MCF 10A (cell line): Measurements from ENCODE around the gene GRAPL. TPM values are rescaled to one million over a fixed set of nuclear protein-coding genes. Genes with fewer than 3 reads are reported as not detected.
"Not testable (repeated sequence)": the region's sequence is repeated elsewhere in the genome, so short reads cannot be mapped to it uniquely, and the experiment has no call there.

Experiments used
- BruUV-seq: library from RNA; stranded (reverse); fragments of 400-500 nt; replicated peaks from 2 replicates; lab custom pipeline; 2021; lab: Mats Ljungman, UMichigan
- CTCF ChIA-PET: fragments of 300-600 bp; sonication (Branson Sonifier 250); formaldehyde crosslinking; extraction: SDS; loops from one replicate; lab custom pipeline; 2021; ENCODE audit warnings: antibody characterized with exemption, inconsistent platforms; lab: Yijun Ruan, JAX
- POLR2A ChIA-PET: fragments of 300-600, 350-650 bp; sonication (Branson Sonifier 250); formaldehyde crosslinking; extraction: SDS; loops from one replicate; lab custom pipeline; 2020; ENCODE audit warnings: antibody characterized with exemption, inconsistent platforms; lab: Yijun Ruan, JAX
- DNase-seq: peaks from one replicate; pipeline ENCODE4 v3.0.0-alpha.2; 2018; ENCODE audit not compliant: unreplicated experiment
- H3K27ac Mint-ChIP-seq: one replicate; pipeline ENCODE4 v1.8.0; 2022; ENCODE audit warnings: mild to moderate bottlenecking, low read depth, mixed read lengths; ENCODE audit not compliant: unreplicated experiment
- H3K27me3 Mint-ChIP-seq: one replicate; pipeline ENCODE4 v1.8.0; 2022; ENCODE audit warnings: mixed read lengths; ENCODE audit not compliant: insufficient read depth, unreplicated experiment
- H3K36me3 Mint-ChIP-seq: one replicate; pipeline ENCODE4 v1.8.0; 2022; ENCODE audit warnings: mild to moderate bottlenecking, moderate library complexity, mixed read lengths; ENCODE audit not compliant: insufficient read depth, unreplicated experiment
- H3K4me1 Mint-ChIP-seq: one replicate; pipeline ENCODE4 v1.8.0; 2022; ENCODE audit warnings: mixed read lengths; ENCODE audit not compliant: insufficient read depth, unreplicated experiment
- H3K4me3 Mint-ChIP-seq: one replicate; pipeline ENCODE4 v1.8.0; 2022; ENCODE audit warnings: mild to moderate bottlenecking, moderate library complexity, mixed read lengths; ENCODE audit not compliant: unreplicated experiment
- H3K9me3 Mint-ChIP-seq: one replicate; pipeline ENCODE4 v1.8.0; 2022; ENCODE audit warnings: mixed read lengths; ENCODE audit not compliant: unreplicated experiment
- intact Hi-C: fragments of 100-400 bp; cut with micrococcal nuclease; formaldehyde crosslinking; loops from 2 replicates; pipeline ENCODE4 v1.14.1; 2022
- total RNA-seq: library from RNA; stranded (reverse); gene quantifications from 2 replicates; pipeline ENCODE4 v1.2.3, GENCODE V29; 2022
- TF ChIP-seq, protein P1 (sequence below): fragments of 200-600 bp; IDR thresholded peaks from one replicate; pipeline ENCODE4 v1.8.0; 2022; ENCODE audit warnings: antibody characterized with exemption, mild to moderate bottlenecking; ENCODE audit not compliant: unreplicated experiment

Gene GRAPL
- total RNA-seq, 1 experiment from 2014 or later = not detected

DNA sequence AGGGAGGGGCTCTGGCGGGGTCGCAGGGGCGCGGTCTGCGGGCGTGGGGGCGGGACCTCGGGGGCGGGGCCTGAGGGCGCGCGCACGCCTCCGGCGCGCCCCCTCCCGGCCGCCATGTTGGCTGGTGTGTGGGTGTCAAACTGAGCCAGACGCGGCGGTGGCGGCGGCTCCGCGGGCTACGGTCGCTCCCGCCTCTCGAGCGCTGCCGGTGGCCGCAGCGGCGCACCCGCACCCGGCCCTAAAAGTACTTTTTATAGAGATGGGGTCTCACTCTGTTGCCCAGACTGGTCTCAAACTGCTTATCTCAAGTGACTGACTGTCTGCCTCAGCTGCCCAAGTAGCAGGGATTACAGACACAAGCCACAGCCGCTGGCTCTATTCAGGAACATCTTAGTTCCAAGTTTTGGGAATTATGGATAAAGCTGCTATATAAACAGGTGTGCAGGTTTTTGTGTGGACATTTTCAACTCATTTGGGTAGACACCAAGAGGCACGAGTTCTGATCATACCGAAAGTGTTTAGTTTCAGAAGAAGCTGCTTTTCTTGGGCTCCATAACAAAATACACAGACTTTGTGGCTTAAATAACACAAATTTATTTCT, 16.2 kb upstream of the GRAPL start:
- POLR2A ChIA-PET, DNase-seq, H3K9me3 Mint-ChIP-seq, CTCF ChIA-PET, H3K4me1 Mint-ChIP-seq, H3K27me3 Mint-ChIP-seq, intact Hi-C loops: not testable (repeated sequence)
- Mint-ChIP-seq H3K36me3 (peaks cover 11% of the 10 kb centered on the region), H3K27ac (peak overlapping the region; percentile 75), H3K4me3 (peak overlapping the region; percentile 60)
- TF ChIP-seq, protein P1, sequence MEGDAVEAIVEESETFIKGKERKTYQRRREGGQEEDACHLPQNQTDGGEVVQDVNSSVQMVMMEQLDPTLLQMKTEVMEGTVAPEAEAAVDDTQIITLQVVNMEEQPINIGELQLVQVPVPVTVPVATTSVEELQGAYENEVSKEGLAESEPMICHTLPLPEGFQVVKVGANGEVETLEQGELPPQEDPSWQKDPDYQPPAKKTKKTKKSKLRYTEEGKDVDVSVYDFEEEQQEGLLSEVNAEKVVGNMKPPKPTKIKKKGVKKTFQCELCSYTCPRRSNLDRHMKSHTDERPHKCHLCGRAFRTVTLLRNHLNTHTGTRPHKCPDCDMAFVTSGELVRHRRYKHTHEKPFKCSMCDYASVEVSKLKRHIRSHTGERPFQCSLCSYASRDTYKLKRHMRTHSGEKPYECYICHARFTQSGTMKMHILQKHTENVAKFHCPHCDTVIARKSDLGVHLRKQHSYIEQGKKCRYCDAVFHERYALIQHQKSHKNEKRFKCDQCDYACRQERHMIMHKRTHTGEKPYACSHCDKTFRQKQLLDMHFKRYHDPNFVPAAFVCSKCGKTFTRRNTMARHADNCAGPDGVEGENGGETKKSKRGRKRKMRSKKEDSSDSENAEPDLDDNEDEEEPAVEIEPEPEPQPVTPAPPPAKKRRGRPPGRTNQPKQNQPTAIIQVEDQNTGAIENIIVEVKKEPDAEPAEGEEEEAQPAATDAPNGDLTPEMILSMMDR = peak; percentile 18
- BruUV-seq = TSS peak; percentile 50

DNA sequence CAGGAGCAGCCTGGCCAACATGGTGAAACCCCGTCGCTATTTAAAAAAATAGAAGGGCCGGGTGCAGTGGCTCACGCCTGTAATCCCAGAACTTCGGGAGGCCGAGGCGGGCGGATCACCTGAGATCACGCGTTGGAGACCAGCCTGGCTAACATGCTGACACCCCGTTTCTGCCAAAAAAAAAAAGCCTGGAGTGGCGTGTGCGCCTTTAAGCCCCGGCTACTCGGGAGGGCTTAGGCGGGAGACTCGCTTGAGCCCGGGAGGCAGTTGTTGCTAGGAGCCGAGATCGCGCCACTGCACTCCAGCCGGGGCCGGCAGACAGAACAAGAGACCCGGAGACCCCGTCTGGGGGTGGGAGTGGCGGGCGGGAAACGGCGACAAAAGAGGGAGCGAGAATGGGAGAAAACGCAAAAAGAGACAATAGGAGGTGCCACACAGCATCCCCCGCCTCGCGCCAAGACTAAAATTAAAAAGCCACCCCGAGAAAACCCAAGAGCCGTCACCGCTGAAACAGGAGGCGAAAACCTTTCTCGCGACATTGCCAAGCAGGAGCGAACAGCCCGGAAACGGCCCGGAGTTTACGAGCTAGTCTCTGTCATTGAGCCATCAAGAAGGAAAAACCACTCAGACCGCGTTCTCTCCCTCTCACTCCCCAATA, 15.5 kb upstream of the GRAPL start:
- DNase-seq, H3K4me1 Mint-ChIP-seq, H3K9me3 Mint-ChIP-seq, CTCF ChIA-PET, intact Hi-C loops, POLR2A ChIA-PET, H3K27me3 Mint-ChIP-seq: not testable (repeated sequence)
- TSS peak; percentile 98 for BruUV-seq
- H3K4me3 Mint-ChIP-seq = peak overlapping the region; percentile 60
- H3K36me3 Mint-ChIP-seq = peaks cover 11% of the 10 kb centered on the region
- peak overlapping the region; percentile 75 for H3K27ac Mint-ChIP-seq

- peak overlapping the region; percentile 75 for H3K27ac Mint-ChIP-seq
- H3K4me1 Mint-ChIP-seq, H3K9me3 Mint-ChIP-seq, H3K27me3 Mint-ChIP-seq, BruUV-seq, CTCF ChIA-PET, DNase-seq, POLR2A ChIA-PET, intact Hi-C loops: not testable (repeated sequence)
- H3K36me3 Mint-ChIP-seq = peaks cover 11% of the 10 kb centered on the region
- H3K4me3 Mint-ChIP-seq = peak overlapping the region; percentile 60
These were observed 14.9 kb upstream of the GRAPL start for GRCh38 chr17:19112459-19112826.

GRCh38 chr17:19118695-19119094, 8.7 kb upstream of the GRAPL start:
- H3K4me3 Mint-ChIP-seq, POLR2A ChIA-PET, DNase-seq, H3K4me1 Mint-ChIP-seq, BruUV-seq, intact Hi-C loops, CTCF ChIA-PET, H3K36me3 Mint-ChIP-seq, H3K9me3 Mint-ChIP-seq, H3K27ac Mint-ChIP-seq, H3K27me3 Mint-ChIP-seq: not testable (repeated sequence)

GRCh38 chr17:19125289-19125688, 2.1 kb upstream of the GRAPL start:
- intact Hi-C loops, BruUV-seq, H3K36me3 Mint-ChIP-seq, DNase-seq, H3K27me3 Mint-ChIP-seq, H3K4me3 Mint-ChIP-seq, POLR2A ChIA-PET, CTCF ChIA-PET, H3K27ac Mint-ChIP-seq, H3K4me1 Mint-ChIP-seq, H3K9me3 Mint-ChIP-seq: not testable (repeated sequence)

GRCh38 chr17:19129500-19129899, 2.1 kb downstream of the GRAPL start:
- H3K36me3 Mint-ChIP-seq, H3K9me3 Mint-ChIP-seq, POLR2A ChIA-PET, intact Hi-C loops, H3K4me3 Mint-ChIP-seq, H3K4me1 Mint-ChIP-seq, BruUV-seq, DNase-seq, H3K27ac Mint-ChIP-seq, H3K27me3 Mint-ChIP-seq, CTCF ChIA-PET: not testable (repeated sequence)

GRCh38 chr17:19131108-19131507, 3.7 kb downstream of the GRAPL start:
- H3K4me1 Mint-ChIP-seq, CTCF ChIA-PET, BruUV-seq, intact Hi-C loops, H3K27me3 Mint-ChIP-seq, H3K9me3 Mint-ChIP-seq, POLR2A ChIA-PET, H3K27ac Mint-ChIP-seq, H3K4me3 Mint-ChIP-seq, DNase-seq, H3K36me3 Mint-ChIP-seq: not testable (repeated sequence)

- BruUV-seq, DNase-seq, POLR2A ChIA-PET, H3K4me1 Mint-ChIP-seq, intact Hi-C loops, H3K9me3 Mint-ChIP-seq, H3K27ac Mint-ChIP-seq, H3K27me3 Mint-ChIP-seq, H3K36me3 Mint-ChIP-seq, H3K4me3 Mint-ChIP-seq, CTCF ChIA-PET: not testable (repeated sequence)
These were observed 4.4 kb downstream of the GRAPL start for GRCh38 chr17:19131772-19132171.
